Measurements from ENCODE around the gene DNAI1. TPM values are rescaled to one million over a fixed set of nuclear protein-coding genes. Genes with fewer than 3 reads are reported as not detected.

DNAI1 gene
- total and polyA plus RNA-seq, 2 of the 13 experiments (the other 11 are each of a cell fraction or from before 2014, with no cell fraction given), result not detected

DNA sequence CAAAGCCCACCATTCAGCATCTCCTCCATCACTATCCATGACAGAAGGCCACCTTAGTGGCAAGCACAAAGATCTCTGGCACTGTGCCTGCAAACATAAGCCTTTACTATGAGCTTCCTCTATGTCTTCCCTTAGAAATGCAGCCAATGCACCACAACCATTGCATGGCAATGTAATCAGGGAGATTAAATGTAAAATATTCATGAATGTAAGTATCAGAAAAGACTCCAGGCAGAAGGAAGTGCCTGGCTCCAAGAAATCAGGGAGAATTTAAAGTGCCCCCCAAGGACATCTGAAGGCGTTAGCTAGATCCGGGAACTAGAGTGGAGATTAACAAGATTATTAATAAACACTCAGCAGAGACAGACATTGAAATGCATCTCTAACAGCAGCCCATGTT is 49.5 kb upstream of the DNAI1 start (continued):
- TF ChIP-seq, protein P1, sequence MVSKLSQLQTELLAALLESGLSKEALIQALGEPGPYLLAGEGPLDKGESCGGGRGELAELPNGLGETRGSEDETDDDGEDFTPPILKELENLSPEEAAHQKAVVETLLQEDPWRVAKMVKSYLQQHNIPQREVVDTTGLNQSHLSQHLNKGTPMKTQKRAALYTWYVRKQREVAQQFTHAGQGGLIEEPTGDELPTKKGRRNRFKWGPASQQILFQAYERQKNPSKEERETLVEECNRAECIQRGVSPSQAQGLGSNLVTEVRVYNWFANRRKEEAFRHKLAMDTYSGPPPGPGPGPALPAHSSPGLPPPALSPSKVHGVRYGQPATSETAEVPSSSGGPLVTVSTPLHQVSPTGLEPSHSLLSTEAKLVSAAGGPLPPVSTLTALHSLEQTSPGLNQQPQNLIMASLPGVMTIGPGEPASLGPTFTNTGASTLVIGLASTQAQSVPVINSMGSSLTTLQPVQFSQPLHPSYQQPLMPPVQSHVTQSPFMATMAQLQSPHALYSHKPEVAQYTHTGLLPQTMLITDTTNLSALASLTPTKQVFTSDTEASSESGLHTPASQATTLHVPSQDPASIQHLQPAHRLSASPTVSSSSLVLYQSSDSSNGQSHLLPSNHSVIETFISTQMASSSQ (IDR thresholded peaks at IDR 0.05; ENCODE audit: low read depth), result no peak
- TF ChIP-seq, protein P1 (CRISPR knock-in tag; IDR thresholded peaks at IDR 0.05; ENCODE audit: borderline replicate concordance), result no peak
- no peak for TF ChIP-seq ZNF839 (CRISPR knock-in tag; IDR thresholded peaks at IDR 0.05; ENCODE audit: borderline replicate concordance)
- TF ChIP-seq SP1 (IDR thresholded peaks at IDR 0.05), result no peak
- no peak for TF ChIP-seq SP1 (CRISPR knock-in tag; IDR thresholded peaks at IDR 0.05)
- no peak for TF ChIP-seq FOXC1 (CRISPR knock-in tag; IDR thresholded peaks at IDR 0.05; ENCODE audit: borderline replicate concordance)
- TF ChIP-seq HOXA9 (CRISPR knock-in tag; IDR thresholded peaks at IDR 0.05; ENCODE audit: borderline replicate concordance), result no peak
- TF ChIP-seq ZKSCAN1 (IDR thresholded peaks at IDR 0.05; ENCODE audit: low read length), result no peak
- TF ChIP-seq PHB2 (IDR thresholded peaks at IDR 0.05; ENCODE audit: partially characterized antibody), result no peak
- no peak for TF ChIP-seq ZSCAN20 (CRISPR knock-in tag; IDR thresholded peaks at IDR 0.05; ENCODE audit: borderline replicate concordance)
- no peak for TF ChIP-seq ZNF33B (CRISPR knock-in tag; IDR thresholded peaks at IDR 0.05)
- TF ChIP-seq, protein P2, sequence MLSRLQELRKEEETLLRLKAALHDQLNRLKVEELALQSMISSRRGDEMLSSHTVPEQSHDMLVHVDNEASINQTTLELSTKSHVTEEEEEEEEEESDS (CRISPR knock-in tag; IDR thresholded peaks at IDR 0.05; ENCODE audit: borderline replicate concordance), result no peak

All from HepG2 (cell line).